ENCODE data around the gene DEXI. TPM values are rescaled to one million over a fixed set of nuclear protein-coding genes. Genes with fewer than 3 reads are reported as not detected.

Gene DEXI
- 24.1 TPM for total RNA-seq

GRCh38 chr16:10942352-10943063 lies at the start of gene DEXI:
DEXI (minus strand) TSS chr16:10942468; CDS start chr16:10942005, 463 bp downstream.
- DNase-seq = peak; percentile 76

GRCh38 chr16:10990378-10990777 lies 48.1 kb upstream of the DEXI start:
- DNase-seq = no peak

DNA sequence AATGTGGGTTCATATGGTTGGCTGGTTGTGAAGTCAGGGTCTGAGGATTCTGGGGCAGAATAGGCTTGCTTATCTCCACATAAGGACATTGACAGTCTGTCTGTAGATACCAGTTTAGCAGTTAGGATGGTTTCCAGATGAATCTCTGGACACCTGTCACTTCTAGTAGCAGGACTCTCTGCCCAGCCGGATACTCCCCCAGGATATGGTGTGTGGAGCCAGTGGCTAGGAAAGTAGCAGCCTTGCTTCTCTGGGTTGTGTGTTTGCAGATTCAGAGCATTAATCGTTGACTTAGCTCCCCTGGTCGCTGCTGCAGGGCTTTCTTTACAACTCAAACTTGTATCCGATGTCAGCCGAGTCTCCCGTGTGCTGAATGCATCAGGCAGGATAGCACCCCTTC lies 47.3 kb upstream of the DEXI start:
- no peak for DNase-seq

GRCh38 chr16:10988879-10989278 lies 46.6 kb upstream of the DEXI start:
- no peak for DNase-seq

DNA sequence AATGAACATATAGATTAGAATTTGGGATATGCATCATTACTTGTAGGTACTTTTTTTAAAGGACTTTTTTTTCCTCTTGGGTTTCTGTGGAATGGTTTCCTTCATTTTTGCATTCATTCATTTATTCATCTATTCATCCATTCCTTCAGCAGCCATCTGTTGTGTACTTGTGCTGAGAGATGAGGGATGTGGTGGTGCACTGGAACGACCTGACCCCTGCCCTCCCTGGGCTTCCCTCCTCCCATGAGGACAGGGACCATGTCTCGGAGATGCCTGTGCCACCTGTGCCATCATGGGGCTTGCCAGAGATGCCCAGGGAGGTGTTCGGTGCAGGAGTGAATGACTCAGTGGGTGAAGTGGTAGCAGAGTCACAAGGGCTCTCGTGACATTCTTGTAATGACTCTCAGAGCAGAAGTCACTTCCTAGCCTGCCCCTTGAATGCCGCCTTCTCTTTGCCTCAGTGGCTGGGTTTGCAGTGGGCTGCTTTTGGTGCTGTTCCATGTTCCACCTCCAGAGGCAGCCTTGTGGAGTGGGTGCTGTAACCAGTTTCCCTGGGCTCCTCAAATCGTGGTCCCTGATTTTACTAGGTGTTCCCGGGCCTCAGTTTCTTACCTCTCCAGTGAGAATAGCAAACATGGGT lies 46.0 kb upstream of the DEXI start:
- no peak for DNase-seq

- DNase-seq = no peak
Observed at GRCh38 chr16:10987361-10988163, 45.3 kb upstream of the DEXI start.

- no peak for DNase-seq
Observed at GRCh38 chr16:10984509-10984908, 42.2 kb upstream of the DEXI start.

DNA sequence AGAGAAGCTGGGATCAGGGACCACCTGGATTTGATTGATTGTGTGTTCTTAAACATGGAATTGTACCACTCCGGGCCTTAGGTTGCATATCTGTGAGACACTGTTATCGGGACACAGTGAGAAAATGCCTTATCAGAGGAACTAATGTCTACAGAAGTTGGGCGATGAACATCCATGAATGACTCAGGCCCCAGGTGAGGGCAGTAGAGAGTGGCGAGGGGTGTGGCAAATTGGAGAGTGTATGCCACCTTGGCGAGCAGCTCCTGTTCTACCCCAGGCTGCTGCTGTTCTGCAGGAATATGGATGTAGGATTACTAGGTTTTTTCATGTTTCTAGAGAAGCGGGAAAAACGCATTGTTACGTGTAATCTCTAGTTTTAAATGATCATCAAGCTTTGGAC lies 40.9 kb upstream of the DEXI start:
- no peak for DNase-seq

DNA sequence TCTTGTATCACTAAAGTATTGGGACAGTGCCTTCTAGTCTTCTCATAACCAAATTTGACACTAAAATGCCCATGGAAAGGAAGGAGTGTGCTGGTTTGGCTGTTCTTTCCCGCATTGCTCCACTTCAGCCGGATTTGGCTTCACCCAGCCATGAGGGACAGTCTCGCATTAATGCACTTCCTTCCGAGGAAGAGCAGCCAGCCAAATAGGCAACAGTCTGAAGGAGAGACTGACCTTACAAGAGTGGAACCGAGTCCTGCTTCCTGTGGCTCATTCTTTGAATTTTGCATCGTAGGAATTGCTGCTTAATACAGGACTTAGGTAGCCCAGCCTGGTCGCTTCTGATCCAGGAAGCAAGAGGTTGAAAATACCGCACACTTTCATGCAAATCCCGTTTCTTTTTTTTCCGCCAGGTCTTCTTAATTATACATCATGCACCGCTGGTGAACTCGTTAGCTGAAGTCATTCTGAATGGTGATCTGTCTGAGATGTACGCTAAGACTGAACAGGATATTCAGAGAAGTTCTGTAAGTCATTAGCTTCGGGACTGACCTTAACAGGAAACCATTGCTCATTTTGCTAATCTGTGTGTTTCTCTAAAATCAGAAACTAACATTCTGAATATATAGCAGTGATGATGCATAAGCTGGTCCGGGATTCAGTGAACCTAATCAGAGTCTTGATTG lies 40.3 kb upstream of the DEXI start:
- DNase-seq = peak; percentile 15

GRCh38 chr16:10981697-10982216 lies 39.5 kb upstream of the DEXI start:
- no peak for DNase-seq

DNA sequence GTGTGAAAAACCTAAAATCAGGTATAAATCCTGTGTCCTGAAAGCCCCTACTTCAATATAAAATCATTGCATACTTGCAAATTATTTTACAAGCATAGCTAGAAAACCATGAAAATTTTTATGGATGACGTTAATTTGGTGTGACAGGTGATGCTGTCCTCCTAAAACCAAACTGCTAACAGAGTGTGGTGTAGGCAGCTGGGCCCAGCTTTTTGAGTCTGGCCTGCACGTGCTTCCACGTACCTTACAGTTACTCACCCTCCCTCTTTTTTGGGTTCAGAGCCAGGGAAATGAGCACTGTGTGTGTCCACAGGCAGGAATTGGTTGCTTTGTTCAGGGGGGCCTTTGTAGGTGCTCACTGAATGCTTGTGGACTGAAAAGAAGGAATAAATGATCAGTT lies 38.5 kb upstream of the DEXI start:
- DNase-seq = no peak

DNA sequence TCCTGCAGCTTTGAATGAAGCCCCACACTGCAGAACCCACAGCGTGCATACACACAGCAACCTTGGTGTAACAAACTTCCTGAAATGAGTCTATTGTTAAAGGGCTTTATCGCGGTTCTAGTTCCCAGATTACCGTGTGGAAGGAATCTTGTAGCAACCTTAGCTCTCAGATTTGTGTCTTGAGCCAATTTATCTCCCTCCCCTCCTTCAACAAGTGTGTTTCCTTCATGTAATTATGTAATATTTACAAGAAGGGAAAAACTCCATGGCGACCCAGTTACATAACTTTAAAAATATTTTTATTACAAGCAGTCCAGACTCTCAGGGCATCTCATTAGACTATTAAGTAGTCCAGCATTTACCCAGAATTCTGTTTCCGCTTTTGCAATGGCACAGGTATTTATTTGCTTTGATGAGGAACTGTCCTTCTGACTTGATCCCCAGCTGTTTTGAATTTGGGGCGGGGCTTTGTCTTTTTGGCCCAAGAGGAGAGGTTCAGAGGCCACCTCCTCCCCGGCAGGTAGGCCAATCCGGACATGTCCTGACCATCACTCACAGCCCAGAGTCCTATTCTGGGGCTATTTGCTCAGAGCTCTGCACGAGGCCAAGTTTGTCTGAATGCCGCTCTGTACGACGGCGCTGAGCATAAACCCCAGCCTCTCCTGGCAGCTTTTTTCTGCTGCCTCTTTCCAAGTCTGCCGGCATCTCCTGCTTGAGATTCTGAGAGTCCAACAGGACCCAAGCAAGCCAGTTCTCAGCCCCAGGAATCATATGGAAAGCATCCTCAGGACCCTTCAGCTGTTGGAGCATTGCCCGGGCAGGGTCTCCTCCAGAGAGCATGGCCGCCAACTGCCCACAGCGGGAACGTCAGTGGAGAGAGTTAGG lies 37.7 kb upstream of the DEXI start:
- peak; percentile 31 for DNase-seq

GRCh38 chr16:10978871-10979446 lies 36.7 kb upstream of the DEXI start:
- no peak for DNase-seq

DNA sequence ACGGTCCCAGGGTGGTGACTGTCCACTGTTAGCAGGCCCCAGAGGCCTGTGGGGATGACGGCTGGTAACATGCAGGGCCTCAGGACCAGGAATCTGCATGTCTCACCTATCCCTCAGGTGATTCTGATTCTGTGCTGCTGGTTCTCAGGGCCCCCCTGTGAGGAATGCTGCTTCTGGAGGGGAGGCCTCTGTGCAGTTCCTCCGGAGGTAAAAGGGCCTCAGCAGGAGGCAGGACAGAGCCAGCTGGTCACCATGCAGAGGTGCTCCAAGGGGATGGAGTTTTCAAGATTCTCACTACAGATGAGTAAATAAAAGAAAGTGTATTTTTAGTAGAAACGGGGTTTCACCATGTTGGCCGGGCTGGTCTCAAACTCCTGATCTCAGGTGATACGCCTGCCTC lies 35.9 kb upstream of the DEXI start:
- DNase-seq = no peak

GRCh38 chr16:10976634-10977033 lies 34.4 kb upstream of the DEXI start:
- DNase-seq = no peak

DNA sequence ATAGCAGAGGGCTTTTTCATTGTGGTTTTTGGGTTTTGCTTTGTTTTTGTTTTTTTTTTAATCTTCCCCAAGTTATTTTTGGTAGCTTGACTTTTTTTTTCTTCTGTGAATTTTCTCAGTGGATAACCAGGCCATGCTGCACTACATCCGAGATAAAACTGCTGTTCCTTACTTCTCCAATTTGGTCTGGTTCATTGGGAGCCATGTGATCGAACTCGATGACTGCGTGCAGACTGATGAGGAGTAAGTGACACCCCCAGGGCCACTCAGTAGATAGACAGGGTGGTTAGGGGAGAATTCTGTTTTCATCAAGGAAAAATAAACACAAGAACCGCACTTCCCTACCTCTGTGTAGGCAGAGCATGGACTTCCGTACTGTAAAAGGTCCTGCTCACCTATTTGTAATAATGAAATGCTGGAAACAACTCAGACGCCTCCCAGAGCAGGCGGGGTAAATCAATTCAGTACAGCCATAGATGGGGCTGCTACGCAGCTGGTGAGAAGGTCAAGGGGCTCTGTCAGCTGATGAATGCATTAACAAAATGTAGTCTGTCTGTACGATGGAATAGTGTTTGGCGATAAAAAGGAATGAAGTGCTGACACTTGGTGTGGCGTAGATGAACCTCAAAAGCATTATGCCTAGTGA lies 30.7 kb upstream of the DEXI start:
- DNase-seq = no peak

DNA sequence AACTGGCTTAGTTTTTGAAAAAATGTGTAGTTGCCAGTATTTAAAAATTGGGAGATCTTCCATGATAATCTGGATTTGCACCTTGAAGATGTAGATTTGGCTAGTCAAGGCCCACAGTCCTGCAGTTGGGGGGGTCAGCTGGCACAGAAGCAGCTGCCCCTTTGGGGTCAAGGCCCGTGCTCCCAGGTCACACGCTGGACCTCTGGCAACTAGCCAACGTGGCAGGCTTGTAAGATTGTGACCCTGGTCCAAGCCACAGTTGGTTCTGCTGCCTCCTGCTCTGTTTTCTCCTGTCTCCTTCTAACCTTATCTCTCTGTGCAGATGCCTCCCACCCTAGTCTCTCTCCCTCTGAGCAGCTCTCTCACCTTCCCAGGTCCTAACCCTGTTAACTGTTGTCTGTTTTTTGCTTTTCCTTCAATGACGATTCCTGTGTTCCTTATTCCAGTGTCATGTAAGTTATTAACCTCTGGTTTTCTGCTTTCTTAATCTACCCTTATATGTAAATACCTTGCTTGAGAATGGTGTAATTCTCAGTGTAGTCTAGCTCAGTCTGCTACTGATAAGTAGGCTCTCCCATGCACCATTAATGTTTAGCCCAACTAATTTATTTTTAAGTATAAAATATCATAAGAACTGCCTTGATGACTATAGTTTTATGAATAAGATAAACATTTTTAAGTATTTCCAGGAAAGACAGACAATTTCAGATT lies 30.0 kb upstream of the DEXI start:
- DNase-seq = no peak

DNA sequence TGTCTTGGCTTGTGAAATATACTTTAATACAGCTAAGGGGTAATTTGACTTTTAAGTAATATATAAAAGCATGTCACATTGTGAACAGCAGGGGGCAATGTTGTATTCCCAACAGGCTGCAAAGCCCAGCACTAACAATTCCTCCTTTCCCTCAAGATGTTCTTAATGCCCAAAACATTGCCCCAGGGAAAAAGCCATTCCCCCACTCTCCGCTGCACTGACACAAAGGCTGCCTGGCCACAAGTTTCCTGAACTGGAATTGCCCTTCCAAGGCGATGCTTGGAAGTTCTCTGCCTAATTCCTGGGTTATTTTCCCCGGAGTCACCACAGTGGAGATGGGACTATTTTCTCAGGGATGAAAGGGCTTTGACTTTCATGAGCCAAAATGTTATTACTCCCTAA lies 29.3 kb upstream of the DEXI start:
- DNase-seq = peak; percentile 81

DNA sequence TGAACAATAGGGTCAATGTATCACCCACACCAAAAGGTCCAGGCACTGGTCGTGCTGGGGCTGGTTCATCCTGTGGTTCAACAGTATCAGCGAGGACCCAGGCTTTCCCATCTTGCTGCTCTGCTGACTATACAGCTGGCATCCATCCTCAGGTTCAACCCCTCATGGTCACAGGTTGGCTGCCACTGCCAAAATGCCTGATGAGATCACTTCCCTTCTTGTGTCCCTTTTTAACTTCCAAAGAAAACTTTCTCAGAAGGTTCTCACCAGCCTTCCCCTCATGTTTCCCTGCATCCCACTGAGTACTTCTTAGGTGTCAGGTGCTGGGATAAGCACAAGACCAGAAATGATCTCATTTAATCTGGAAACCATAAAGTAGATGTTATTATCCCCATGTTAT lies 27.8 kb upstream of the DEXI start:
- DNase-seq = no peak

DNA sequence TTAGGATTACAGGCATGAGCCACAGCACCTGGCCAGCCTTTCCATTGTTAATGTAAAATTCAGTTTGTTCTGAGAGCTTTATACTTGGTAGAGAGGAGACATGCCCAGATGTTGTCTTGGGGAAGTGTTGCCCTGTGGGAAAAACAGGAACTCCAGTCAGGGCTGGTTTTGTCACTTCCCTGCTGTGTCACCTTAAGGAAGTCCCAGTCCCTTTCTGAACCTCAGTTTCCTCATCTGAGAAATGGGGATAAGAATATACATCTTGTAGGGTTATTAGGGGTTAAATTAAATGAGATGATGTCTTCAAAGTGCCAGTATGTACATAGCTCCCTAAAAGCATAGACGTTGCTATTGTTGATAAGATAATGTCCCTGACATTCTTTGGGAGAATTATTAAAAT lies 27.3 kb upstream of the DEXI start:
- DNase-seq = no peak
